Gastrocnemius medialis (tissue), 4 donors: ENCODE measurements around the gene WDR70. TPM values are rescaled to one million over a fixed set of nuclear protein-coding genes. Genes with fewer than 3 reads are reported as not detected.
"Not testable (repeated sequence)": the region's sequence is repeated elsewhere in the genome, so short reads cannot be mapped to it uniquely, and the experiment has no call there.

Experiments
- ATAC-seq, 2 donors: fragments of 150-250 bp; one replicate each; pipeline ENCODE4 v1.9.1; 2016
- DNase-seq, 2 donors: peaks; one replicate each; pipeline ENCODE4 v3.0.0-alpha.2; 2019
- H3K27ac ChIP-seq, 4 donors: fragments of 200-600 bp; sonication (generic); 1 replicate in 1 of 4; 2 replicates in 3 of 4; pipeline ENCODE4 v1.5.1; 2016 to 2018; ENCODE audit warnings: mild to moderate bottlenecking in 2 of 4, moderate library complexity in 1 of 4
- H3K27me3 ChIP-seq, 3 donors: fragments of 200-600 bp; sonication (generic) in 2 of 3; 1 replicate in 1 of 3; 2 replicates in 2 of 3; pipeline versions ENCODE4 v1.5.1 to v1.6.0; 2016 to 2019; ENCODE audit warnings: mild to moderate bottlenecking in 1 of 3, moderate library complexity in 1 of 3
- H3K36me3 ChIP-seq, 2 donors: fragments of 200-600 bp; sonication (generic) in 1 of 2; one replicate each; pipeline ENCODE4 v1.5.1; 2017 to 2018
- H3K4me1 ChIP-seq, 2 donors: fragments of 200-600 bp; sonication (generic) in 1 of 2; one replicate each; pipeline ENCODE4 v1.5.1; 2016 to 2017; ENCODE audit warnings: mild to moderate bottlenecking in 2 of 2
- H3K4me3 ChIP-seq, 4 donors: fragments of 200-600 bp; sonication (generic) in 3 of 4; 1 replicate in 1 of 4; 2 replicates in 3 of 4; pipeline ENCODE4 v1.5.1; 2016 to 2019; ENCODE audit warnings: mild to moderate bottlenecking in 2 of 4
- H3K9me3 ChIP-seq, 3 donors: fragments of 200-600 bp; sonication (generic) in 2 of 3; 1 replicate in 1 of 3; 2 replicates in 2 of 3; pipeline ENCODE4 v1.5.1; 2016 to 2019
- POLR2A ChIP-seq, 2 donors: fragments of 450-650 bp; IDR thresholded peaks; one replicate each; pipeline ENCODE4 v1.6.1; 2017; ENCODE audit warnings: antibody characterized with exemption in 2 of 2, mild to moderate bottlenecking in 2 of 2, moderate library complexity in 2 of 2
- in situ Hi-C, 4 donors: fragments of 200-750 bp; cut with MboI; loops; one replicate each; pipeline versions ENCODE4 v1.15.0 to v1.8.0; 2017; ENCODE audit warnings: low sequenced_read_pairs in 4 of 4
- intact Hi-C: fragments of 100-400 bp; cut with DNase I; formaldehyde crosslinking; loops from one replicate; pipeline ENCODE4 v1.15.1; 2023; ENCODE audit warnings: low total_unique reads
- total RNA-seq, 4 donors: library from RNA; depleted of rRNA; stranded (reverse); fragments of >200 nt; gene quantifications; one replicate each; pipeline versions ENCODE4 v1.1.0 to v1.2.3, GENCODE V29; 2016
- TF ChIP-seq, protein P1 (sequence below), 5 experiments: fragments of 450-650 bp in 3 of 5; fragments of 200-600 bp in 2 of 5; sonication (generic) in 2 of 5; IDR thresholded peaks in 4 of 5; conservative IDR thresholded peaks in 1 of 5; 1 replicate in 4 of 5; 2 replicates in 1 of 5; pipeline ENCODE4 v1.5.1; 2016 to 2019; ENCODE audit warnings: antibody characterized with exemption in 5 of 5, mild to moderate bottlenecking in 3 of 5, moderate library complexity in 3 of 5

The WDR70 gene
- total RNA-seq, 4 donors from 2014 or later: 15.9 to 24.8 (median 21.5) TPM

DNA sequence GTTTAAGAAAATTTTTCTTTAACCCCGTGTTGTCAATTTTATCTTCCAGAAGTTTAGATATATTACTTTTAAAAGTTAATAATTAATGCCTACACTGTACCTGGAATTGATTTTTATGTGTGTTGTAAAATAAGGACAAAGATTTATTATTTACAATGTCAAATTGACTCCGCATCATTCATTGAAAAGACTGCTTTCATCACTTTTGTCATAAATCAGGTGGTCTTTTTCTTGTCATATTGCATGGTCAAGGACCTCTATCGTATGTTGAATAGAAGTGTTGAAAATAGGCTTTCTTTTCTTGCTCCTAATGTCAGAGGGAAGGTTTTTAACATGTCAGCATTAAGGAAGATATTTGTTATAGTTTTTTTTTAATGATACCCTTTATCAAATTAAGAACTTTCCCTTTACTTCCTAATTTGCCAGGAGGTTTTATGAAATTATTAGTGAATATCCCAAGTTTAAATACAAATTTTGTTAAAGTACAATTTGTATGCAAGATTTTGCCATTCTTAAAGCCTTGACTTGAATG, 92.6 kb downstream of the WDR70 start:
- ATAC-seq: no peak
- TF ChIP-seq POLR2A (IDR thresholded peaks at IDR 0.05): no peak
- TF ChIP-seq, protein P1, sequence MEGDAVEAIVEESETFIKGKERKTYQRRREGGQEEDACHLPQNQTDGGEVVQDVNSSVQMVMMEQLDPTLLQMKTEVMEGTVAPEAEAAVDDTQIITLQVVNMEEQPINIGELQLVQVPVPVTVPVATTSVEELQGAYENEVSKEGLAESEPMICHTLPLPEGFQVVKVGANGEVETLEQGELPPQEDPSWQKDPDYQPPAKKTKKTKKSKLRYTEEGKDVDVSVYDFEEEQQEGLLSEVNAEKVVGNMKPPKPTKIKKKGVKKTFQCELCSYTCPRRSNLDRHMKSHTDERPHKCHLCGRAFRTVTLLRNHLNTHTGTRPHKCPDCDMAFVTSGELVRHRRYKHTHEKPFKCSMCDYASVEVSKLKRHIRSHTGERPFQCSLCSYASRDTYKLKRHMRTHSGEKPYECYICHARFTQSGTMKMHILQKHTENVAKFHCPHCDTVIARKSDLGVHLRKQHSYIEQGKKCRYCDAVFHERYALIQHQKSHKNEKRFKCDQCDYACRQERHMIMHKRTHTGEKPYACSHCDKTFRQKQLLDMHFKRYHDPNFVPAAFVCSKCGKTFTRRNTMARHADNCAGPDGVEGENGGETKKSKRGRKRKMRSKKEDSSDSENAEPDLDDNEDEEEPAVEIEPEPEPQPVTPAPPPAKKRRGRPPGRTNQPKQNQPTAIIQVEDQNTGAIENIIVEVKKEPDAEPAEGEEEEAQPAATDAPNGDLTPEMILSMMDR (IDR thresholded peaks at IDR 0.05 in 4 of 5, conservative IDR thresholded peaks at IDR 0.05 in 1 of 5): no peak
- Histone ChIP-seq H3K4me3 (no peak overlapping the region), H3K4me1 (no peaks in the 10 kb centered on the region), H3K36me3 (no peaks in the 10 kb centered on the region), H3K27me3 (no peaks in the 10 kb centered on the region), H3K27ac (no peak overlapping the region), H3K9me3 (peaks cover 0 to 12% (median 0%) of the 10 kb centered on the region in 3 donors)
- in situ Hi-C loops: no loop called here
- DNase-seq: no peak
- intact Hi-C loops: no loop called here

DNA sequence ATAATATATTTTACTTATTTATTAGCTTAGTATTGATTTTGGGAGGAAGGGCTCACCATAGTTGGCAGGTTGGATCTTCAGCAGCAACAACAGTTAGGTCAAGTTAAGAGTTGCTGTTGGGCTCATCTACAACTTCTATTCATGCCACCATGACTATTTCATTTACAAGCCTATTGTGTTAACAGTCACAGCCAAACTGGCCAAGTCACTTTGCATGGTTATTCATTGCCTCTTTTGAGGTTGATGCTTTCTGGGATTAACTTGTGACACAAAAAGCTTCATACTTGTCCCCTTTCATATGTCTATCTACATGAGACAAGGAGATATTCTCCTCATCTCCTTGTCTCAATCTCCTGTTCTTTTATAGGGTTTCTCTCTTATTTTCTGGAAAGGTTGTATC, 98.3 kb downstream of the WDR70 start:
- TF ChIP-seq POLR2A (IDR thresholded peaks at IDR 0.05): no peak
- TF ChIP-seq, protein P1 (IDR thresholded peaks at IDR 0.05 in 4 of 5, conservative IDR thresholded peaks at IDR 0.05 in 1 of 5): no peak
- ATAC-seq (no peak), DNase-seq (no peak)
- intact Hi-C loops (no loop called here), in situ Hi-C loops (no loop called here)
- H3K9me3 ChIP-seq: no peaks in the 10 kb centered on the region
- no peaks in the 10 kb centered on the region for H3K4me1 ChIP-seq
- peaks cover 0 to 22% of the 10 kb centered on the region in 2 donors for H3K36me3 ChIP-seq
- no peaks in the 10 kb centered on the region for H3K27me3 ChIP-seq
- H3K27ac ChIP-seq: no peak overlapping the region
- no peak overlapping the region for H3K4me3 ChIP-seq

- no peaks in the 10 kb centered on the region for H3K4me1 ChIP-seq
- TF ChIP-seq, protein P1 (IDR thresholded peaks at IDR 0.05 in 4 of 5, conservative IDR thresholded peaks at IDR 0.05 in 1 of 5): no peak
- TF ChIP-seq POLR2A (IDR thresholded peaks at IDR 0.05): no peak
- intact Hi-C loops (no loop called here), in situ Hi-C loops (no loop called here)
- no peak overlapping the region for H3K27ac ChIP-seq
- DNase-seq (no peak), ATAC-seq (no peak)
- peaks cover 0 to 22% of the 10 kb centered on the region in 2 donors for H3K36me3 ChIP-seq
- no peaks in the 10 kb centered on the region for H3K27me3 ChIP-seq
- no peaks in the 10 kb centered on the region for H3K9me3 ChIP-seq
- no peak overlapping the region for H3K4me3 ChIP-seq
These were observed 99.2 kb downstream of the WDR70 start for GRCh38 chr5:37478121-37478894.

DNA sequence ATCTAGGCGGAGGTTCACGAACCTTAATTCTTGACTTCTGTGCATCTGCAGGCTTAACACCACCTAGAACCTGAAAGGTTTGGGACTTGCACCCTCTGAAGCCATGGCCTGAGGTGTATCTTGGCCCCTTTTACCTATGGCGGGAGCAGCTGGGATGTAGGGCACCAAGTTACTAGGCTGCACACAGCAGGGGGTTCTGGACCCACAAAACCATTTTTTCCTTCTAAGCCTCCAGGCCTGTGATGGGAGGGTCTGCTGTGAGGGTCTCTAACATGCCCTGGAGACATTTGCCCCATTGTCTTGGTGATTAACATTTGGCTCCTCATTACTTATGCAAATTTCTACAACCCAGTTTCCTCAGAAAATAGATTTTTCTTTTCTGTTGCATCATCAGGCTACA, 102.3 kb downstream of the WDR70 start:
- DNase-seq, H3K4me3 ChIP-seq, intact Hi-C loops, H3K27me3 ChIP-seq, H3K9me3 ChIP-seq, H3K4me1 ChIP-seq, in situ Hi-C loops, H3K27ac ChIP-seq, ATAC-seq: not testable (repeated sequence)
- peaks cover 0 to 22% of the 10 kb centered on the region in 2 donors for H3K36me3 ChIP-seq

DNA sequence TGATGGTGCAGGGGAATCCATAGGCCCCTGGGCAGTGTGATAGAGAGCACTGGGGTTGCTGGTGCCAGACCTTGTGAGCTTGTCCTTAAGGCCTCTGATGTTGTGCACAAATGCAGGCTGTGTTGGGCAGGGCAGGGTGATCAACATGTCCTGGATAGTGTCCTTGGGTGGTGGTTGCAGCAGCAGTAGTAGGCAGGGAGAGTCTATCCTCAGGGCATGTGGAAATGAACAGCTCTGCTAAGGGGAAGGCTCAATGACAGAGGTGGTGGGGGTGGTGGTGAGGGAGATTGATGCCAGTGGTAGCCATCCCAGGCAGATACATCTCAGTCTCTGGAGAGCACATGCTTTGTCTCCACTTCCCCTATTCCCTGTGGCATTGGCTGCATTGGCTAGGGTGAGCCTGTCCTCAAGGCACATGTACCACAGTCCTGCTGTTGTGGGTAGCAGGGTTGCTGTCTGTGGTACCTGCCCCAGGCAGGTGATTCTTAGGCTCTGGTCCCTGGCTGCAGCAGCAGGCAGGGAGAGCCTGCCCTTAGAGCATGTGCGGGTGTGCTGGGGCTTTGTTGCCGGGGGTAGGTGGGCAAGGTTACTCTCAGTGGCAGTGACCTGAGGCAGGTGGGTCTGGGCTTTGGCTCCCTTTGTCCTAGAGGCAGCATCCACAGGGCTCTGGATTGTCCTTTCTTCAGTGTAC, 111.1 kb downstream of the WDR70 start:
- no peaks in the 10 kb centered on the region for H3K36me3 ChIP-seq
- no peak overlapping the region for H3K27ac ChIP-seq
- in situ Hi-C loops: no loop called here
- intact Hi-C loops: no loop called here
- peaks cover 0 to 8% of the 10 kb centered on the region in 2 donors for H3K4me1 ChIP-seq
- ATAC-seq (no peak), DNase-seq (no peak)
- no peak for TF ChIP-seq POLR2A (IDR thresholded peaks at IDR 0.05)
- TF ChIP-seq, protein P1 (IDR thresholded peaks at IDR 0.05 in 4 of 5, conservative IDR thresholded peaks at IDR 0.05 in 1 of 5): no peak
- H3K4me3 ChIP-seq: no peak overlapping the region
- H3K9me3 ChIP-seq: no peaks in the 10 kb centered on the region
- H3K27me3 ChIP-seq: no peaks in the 10 kb centered on the region
